ENCODE data around the gene CBL. TPM values are rescaled to one million over a fixed set of nuclear protein-coding genes. Genes with fewer than 3 reads are reported as not detected.
"Not testable (repeated sequence)": the region's sequence is repeated elsewhere in the genome, so short reads cannot be mapped to it uniquely, and the experiment has no call there.

The CBL gene
- total RNA-seq, 3 donors from 2014 or later: 11.0 to 24.4 (median 13.1) TPM

DNA sequence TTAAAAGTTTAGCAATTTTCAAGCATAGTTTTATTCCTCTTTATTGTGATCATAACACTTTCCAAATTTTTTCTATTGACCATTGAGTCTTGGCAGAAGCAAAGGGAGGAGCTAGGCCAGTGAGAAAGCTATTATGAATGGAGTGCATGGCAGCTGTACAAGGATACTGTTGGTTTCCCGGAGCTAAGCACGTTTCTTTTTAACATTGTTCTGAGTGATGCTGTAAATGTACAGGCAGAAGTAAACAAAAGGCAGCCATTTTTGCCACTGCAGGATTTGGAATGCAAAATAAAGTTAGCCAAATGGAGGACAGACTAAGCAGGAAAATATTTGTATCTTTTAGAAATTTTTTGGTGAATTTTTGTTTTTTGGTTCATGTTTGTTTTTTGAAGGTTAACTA is 16.2 kb downstream of the CBL start:
- peak; percentile 55 for ATAC-seq
- DNase-seq: no peak

DNA sequence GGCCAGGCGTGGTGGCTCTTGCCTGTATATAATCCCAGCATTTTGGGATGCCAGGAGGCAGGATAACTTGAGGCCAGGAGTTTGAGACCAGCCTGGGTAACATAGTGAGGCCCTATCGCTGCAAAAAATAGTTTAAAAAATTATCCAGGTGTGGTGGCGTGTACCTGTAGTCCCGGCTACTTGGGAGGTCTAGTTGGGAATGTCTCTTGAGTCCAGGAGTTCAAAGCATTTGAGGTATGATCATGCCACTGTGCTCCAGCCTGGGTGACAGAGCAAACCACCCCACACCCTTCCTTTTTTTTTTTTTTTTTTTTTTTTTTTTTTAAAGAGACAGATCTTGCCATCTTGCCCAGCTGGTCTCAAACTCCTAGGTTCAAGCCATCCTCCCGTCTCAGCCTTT is 16.8 kb downstream of the CBL start:
- peaks cover 3% of the 10 kb centered on the region for H3K4me1 ChIP-seq (ENCODE audit: low read depth)
- ATAC-seq (no peak), DNase-seq (no peak)
- intact Hi-C loops (cut with DNase I, micrococcal nuclease): no loop called here
- TF ChIP-seq CTCF (IDR thresholded peaks at IDR 0.05): no peak
- no peaks in the 10 kb centered on the region for H3K36me3 ChIP-seq (ENCODE audit: low read depth)
- H3K9me3 ChIP-seq: no peaks in the 10 kb centered on the region
- no peak overlapping the region for H3K4me3 ChIP-seq

More for the DNA sequence above, 16.2 kb downstream of the CBL start:
- TF ChIP-seq CTCF (IDR thresholded peaks at IDR 0.05): no peak
- peaks cover 3% of the 10 kb centered on the region for H3K4me1 ChIP-seq (ENCODE audit: low read depth)
- intact Hi-C loops (cut with DNase I, micrococcal nuclease): no loop called here
- H3K9me3 ChIP-seq: no peaks in the 10 kb centered on the region
- H3K4me3 ChIP-seq: no peak overlapping the region
- no peaks in the 10 kb centered on the region for H3K36me3 ChIP-seq (ENCODE audit: low read depth)

- peaks cover 3% of the 10 kb centered on the region for H3K4me1 ChIP-seq (ENCODE audit: low read depth)
- H3K36me3 ChIP-seq (ENCODE audit: low read depth): no peaks in the 10 kb centered on the region
- intact Hi-C loops (cut with DNase I, micrococcal nuclease): no loop called here
- DNase-seq (no peak), ATAC-seq (no peak)
- no peak for TF ChIP-seq CTCF (IDR thresholded peaks at IDR 0.05)
- H3K4me3 ChIP-seq: no peak overlapping the region
- H3K9me3 ChIP-seq: no peaks in the 10 kb centered on the region
These were observed 17.7 kb downstream of the CBL start for GRCh38 chr11:119223856-119224255.

DNA sequence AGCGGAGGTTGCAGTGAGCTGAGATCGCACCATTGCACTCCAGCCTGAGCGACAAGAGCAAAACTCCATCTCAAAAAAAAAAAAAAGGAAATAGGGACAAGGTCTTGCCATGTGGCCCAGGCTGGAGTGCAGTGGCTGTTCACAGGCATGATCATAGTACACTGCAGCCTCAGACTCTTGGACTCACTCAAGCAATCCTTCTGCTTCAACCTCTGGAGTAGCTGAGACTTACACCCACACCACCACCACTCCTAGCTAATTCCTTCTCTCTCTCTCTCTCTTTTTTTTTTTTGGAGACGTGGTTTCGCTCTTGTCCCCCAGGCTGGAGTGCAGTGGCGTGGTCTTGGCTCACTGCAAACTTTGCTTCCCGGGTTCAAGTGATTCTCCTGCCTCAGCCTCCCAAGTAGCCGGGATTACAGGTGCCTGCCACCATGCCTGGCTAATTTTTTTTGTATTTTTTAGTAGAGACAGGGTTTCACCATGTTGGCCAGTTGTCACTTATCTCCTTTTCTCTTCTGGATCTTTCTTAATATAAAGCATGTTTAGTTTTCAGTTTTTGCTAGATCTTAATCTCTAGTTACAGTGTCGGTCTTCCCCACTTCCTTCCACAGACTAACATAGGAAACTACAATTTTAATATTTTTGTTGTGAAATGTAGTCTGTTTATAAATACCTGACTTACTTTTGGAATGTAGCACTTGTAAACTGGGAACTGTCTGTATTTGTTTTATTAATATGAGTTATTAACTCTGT is 22.6 kb downstream of the CBL start:
- H3K36me3 ChIP-seq (ENCODE audit: low read depth); DNase-seq; intact Hi-C loops (cut with DNase I, micrococcal nuclease); ATAC-seq; H3K4me1 ChIP-seq (ENCODE audit: low read depth); H3K4me3 ChIP-seq; H3K9me3 ChIP-seq: not testable (repeated sequence)

DNA sequence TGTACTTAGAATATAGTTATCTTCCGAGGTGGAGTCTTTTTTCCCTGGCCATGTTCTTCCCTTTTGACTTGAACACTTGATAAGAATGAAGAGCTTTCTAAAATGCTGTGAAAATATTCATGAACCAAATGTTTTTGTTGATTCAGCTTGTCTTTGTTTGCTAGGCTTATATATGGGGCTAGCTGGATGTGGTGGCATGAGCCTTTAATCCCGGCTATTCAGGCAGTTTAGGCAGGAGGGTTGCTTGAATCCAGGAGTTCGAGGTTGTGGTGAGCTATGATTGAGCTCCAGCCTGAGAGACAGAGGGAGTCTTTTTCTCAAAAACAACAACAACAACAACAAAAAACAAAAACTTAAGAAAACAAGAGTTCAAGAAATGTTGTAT is 23.1 kb downstream of the CBL start:
- intact Hi-C loops (cut with DNase I, micrococcal nuclease): no loop called here
- no peak for ATAC-seq
- Histone ChIP-seq H3K9me3 (no peaks in the 10 kb centered on the region), H3K4me3 (no peak overlapping the region), H3K36me3 (ENCODE audit: low read depth) (no peaks in the 10 kb centered on the region), H3K4me1 (ENCODE audit: low read depth) (peaks cover 3% of the 10 kb centered on the region)
- no peak for TF ChIP-seq CTCF (IDR thresholded peaks at IDR 0.05)
- no peak for DNase-seq

GRCh38 chr11:119229741-119230140 is 23.6 kb downstream of the CBL start:
- Histone ChIP-seq H3K9me3 (no peaks in the 10 kb centered on the region), H3K4me1 (ENCODE audit: low read depth) (no peaks in the 10 kb centered on the region), H3K4me3 (no peak overlapping the region), H3K36me3 (ENCODE audit: low read depth) (no peaks in the 10 kb centered on the region)
- no peak for ATAC-seq
- intact Hi-C loops (cut with DNase I, micrococcal nuclease): no loop called here
- DNase-seq: no peak
- no peak for TF ChIP-seq CTCF (IDR thresholded peaks at IDR 0.05)
